Subcutaneous abdominal adipose tissue (tissue), 5 donors: Measurements from ENCODE around the gene LRRC36.

Experiments
- H3K27ac ChIP-seq: one replicate; pipeline ENCODE4 v1.7.0; 2013; ENCODE audit warnings: low read depth, mild to moderate bottlenecking, inconsistent platforms, low read length, moderate library complexity
- H3K27me3 ChIP-seq, 5 donors: one replicate each; pipeline ENCODE4 v1.7.0; 2013; ENCODE audit warnings: low read length in 5 of 5, inconsistent platforms in 1 of 5; ENCODE audit not compliant: control insufficient read depth in 5 of 5, insufficient read depth in 4 of 5
- H3K36me3 ChIP-seq, 5 donors: one replicate each; pipeline ENCODE4 v1.7.0; 2013; ENCODE audit warnings: low read length in 5 of 5; ENCODE audit not compliant: control insufficient read depth in 5 of 5, insufficient read depth in 5 of 5
- H3K4me1 ChIP-seq, 5 donors: one replicate each; pipeline ENCODE4 v1.7.0; 2013; ENCODE audit warnings: low read length in 5 of 5, mild to moderate bottlenecking in 3 of 5, moderate library complexity in 1 of 5; ENCODE audit not compliant: control insufficient read depth in 5 of 5, insufficient read depth in 5 of 5
- H3K4me3 ChIP-seq, 5 donors: one replicate each; pipeline ENCODE4 v1.7.0; 2013; ENCODE audit warnings: low read length in 5 of 5, low read depth in 1 of 5
- H3K9ac ChIP-seq, 5 donors: one replicate each; pipeline ENCODE4 v1.7.0; 2013; ENCODE audit warnings: low read length in 5 of 5, mild to moderate bottlenecking in 4 of 5, moderate library complexity in 3 of 5
- H3K9me3 ChIP-seq, 5 donors: one replicate each; pipeline ENCODE4 v1.7.0; 2013; ENCODE audit warnings: low read length in 5 of 5; ENCODE audit not compliant: control insufficient read depth in 5 of 5
- donor health status: healthy.
- donor health status: healthy.
- donor health status: healthy.
- donor health status: healthy.
- donor health status: healthy.

LRRC36 gene

DNA sequence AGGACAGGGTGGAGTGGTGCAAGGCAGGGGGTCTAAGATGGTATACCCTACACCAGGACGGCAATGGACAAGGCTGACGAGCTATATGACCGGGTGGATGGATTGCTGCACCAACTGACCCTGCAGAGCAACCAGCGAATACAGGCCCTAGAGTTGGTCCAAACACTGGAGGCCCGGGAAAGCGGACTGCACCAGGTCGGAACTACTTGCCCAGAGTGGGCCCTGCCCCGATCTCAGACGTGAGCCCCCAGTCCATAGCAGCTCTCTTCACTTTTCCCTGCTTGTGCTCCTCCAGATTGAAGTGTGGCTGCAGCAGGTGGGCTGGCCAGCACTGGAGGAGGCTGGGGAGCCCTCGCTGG is 44.2 kb upstream of the LRRC36 start:
- Histone ChIP-seq H3K27me3 (no peaks in the 10 kb centered on the region), H3K36me3 (peaks cover 0 to 20% (median 4%) of the 10 kb centered on the region in 5 donors), H3K4me1 (peaks cover 2 to 25% (median 22%) of the 10 kb centered on the region in 5 donors), H3K9ac (no peak overlapping the region), H3K9me3 (no peaks in the 10 kb centered on the region), H3K27ac (no peak overlapping the region), H3K4me3 (no peak overlapping the region)

DNA sequence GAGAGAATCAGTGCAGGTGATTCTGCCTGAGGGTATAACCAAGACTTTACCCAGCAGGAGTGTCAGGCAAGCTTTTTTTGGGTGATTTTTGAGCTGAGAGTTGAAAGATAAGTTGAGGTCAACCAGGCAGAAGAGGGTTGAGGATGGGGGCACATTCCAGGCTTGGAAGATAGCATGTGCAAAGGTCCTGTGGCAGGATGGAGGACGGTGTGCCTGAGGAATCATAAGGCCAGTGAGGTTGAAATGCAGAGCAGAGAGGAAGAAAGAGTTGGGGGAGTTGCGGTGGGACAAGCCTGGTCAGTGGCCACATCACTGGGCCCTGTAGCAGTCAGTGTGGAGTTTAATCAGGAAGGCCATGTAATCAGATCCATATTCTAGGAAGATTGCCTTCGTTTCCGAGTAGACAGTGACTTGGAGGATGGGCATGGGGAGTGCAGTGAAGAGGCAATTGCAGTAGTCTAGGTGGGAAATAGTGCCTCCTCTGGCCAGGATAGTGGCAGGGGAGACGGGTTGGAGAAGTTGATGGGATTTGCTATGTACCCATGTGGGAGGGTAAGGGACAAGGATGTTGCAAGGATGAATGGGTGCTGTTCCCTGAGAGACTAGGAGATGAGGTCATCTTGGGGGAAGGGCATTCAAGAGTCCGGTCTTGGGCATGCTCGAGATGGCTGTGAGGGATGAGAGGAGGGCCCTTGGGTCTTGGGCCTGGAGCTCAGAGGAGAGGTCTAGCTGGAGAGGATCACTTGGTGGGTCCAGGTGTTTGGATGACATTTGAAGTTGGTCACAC is 43.4 kb upstream of the LRRC36 start:
- H3K27me3 ChIP-seq: no peaks in the 10 kb centered on the region

DNA sequence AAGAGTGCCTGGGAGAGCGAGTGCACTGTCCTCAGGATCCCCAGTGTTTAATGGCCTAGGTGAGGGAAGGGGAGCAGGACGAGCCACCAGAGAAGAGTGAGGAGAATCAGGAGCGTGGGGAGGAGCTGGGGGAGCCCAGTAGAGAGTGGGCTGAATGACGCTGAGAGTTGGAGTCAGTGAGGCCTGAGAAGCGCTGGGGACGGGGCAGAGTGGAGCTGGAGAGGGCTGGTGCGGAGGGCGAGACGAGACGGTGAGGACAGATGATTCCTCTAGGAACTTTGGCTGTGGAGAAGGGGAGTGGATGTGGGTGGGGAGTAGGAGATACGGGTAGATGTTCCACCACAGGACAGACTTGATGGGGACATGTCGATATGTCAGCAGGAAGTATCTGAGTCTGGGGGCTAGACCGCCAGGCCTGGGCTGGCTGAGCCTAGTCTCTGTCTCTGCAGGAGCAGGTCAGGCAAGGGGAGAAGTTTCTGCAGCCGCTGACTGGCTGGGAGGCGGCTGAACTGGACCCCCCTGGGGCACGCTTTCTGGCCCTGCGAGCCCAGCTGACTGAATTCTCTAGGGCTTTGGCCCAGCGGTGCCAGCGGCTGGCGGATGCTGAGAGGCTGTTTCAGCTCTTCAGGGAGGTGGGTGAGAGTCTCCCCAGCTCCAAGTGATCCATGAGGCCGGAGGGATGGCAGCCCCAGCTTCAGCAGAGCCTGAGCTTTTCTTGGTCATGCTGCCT is 42.6 kb upstream of the LRRC36 start:
- H3K9ac ChIP-seq: peak overlapping the region in 1 of 5 donors; percentile 41
- H3K4me1 ChIP-seq: peaks cover 0 to 10% (median 7%) of the 10 kb centered on the region in 5 donors
- H3K27ac ChIP-seq: no peak overlapping the region
- no peaks in the 10 kb centered on the region for H3K9me3 ChIP-seq
- H3K36me3 ChIP-seq: peaks cover 0 to 20% (median 7%) of the 10 kb centered on the region in 5 donors
- H3K4me3 ChIP-seq: no peak overlapping the region
- no peaks in the 10 kb centered on the region for H3K27me3 ChIP-seq

More for the DNA sequence above, 43.4 kb upstream of the LRRC36 start:
- no peaks in the 10 kb centered on the region for H3K9me3 ChIP-seq
- no peak overlapping the region for H3K9ac ChIP-seq
- H3K27ac ChIP-seq: no peak overlapping the region
- peaks cover 0 to 17% (median 14%) of the 10 kb centered on the region in 5 donors for H3K4me1 ChIP-seq
- no peak overlapping the region for H3K4me3 ChIP-seq
- H3K36me3 ChIP-seq: peaks cover 0 to 20% (median 7%) of the 10 kb centered on the region in 5 donors

DNA sequence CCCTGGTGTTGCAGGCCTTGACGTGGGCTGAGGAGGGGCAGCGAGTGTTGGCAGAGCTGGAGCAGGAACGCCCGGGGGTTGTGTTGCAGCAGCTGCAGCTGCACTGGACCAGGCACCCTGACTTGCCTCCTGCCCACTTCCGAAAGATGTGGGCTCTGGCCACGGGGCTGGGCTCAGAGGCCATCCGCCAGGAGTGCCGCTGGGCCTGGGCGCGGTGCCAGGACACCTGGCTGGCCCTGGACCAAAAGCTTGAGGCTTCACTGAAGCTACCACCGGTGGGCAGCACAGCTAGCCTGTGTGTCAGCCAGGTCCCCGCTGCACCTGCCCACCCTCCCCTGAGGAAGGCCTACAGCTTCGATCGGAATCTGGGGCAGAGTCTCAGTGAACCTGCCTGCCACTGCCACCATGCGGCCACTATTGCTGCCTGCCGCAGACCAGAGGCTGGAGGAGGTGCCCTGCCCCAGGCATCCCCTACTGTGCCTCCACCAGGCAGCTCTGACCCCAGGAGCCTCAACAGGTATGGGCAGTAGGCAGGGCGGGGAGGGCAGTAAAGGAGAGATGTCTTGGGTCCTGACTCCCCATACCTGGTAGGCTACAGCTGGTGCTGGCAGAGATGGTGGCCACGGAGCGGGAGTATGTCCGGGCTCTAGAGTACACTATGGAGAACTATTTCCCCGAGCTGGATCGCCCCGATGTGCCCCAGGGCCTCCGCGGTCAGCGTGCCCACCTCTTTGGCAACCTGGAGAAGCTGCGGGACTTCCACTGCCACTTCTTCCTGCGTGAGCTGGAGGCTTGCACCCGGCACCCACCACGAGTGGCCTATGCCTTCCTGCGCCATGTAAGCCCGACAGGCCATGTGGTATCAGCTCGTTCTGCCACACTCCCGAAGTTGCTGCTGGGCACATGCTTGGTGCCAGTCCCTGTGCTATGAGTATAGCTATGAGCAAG is 41.6 kb upstream of the LRRC36 start:
- H3K27ac ChIP-seq: no peak overlapping the region
- no peaks in the 10 kb centered on the region for H3K27me3 ChIP-seq
- H3K36me3 ChIP-seq: peaks cover 0 to 20% (median 7%) of the 10 kb centered on the region in 5 donors
- no peaks in the 10 kb centered on the region for H3K9me3 ChIP-seq
- H3K9ac ChIP-seq: peak overlapping the region in 1 of 5 donors; percentile 41
- peaks cover 0 to 5% (median under 1%) of the 10 kb centered on the region in 5 donors for H3K4me1 ChIP-seq
- H3K4me3 ChIP-seq: no peak overlapping the region

DNA sequence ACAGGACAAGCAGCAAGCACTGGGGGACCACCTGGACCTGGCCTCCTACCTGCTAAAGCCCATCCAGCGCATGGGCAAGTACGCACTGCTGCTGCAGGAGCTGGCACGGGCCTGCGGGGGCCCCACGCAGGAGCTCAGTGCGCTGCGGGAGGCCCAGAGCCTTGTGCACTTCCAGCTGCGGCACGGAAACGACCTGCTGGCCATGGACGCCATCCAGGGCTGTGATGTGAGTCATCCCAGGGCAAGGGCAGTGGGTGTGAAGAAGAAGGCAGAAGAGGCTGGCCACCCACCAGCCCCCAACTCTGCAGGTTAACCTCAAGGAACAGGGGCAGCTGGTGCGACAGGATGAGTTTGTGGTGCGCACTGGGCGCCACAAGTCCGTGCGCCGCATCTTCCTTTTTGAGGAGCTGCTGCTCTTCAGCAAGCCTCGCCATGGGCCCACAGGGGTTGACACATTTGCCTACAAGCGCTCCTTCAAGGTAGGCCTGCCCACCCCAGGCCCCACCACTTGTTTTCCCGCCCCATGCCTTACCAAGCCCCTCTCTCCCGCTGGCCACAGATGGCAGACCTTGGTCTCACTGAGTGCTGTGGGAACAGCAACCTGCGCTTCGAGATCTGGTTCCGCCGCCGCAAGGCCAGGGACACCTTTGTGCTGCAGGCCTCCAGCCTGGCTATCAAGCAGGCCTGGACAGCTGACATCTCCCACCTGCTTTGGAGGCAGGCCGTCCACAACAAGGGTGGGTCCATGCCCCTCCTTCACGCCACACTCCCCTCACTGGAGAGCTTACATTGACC is 40.0 kb upstream of the LRRC36 start:
- H3K36me3 ChIP-seq: peaks cover 0 to 18% (median 7%) of the 10 kb centered on the region in 5 donors
- no peaks in the 10 kb centered on the region for H3K9me3 ChIP-seq
- no peak overlapping the region for H3K9ac ChIP-seq
- H3K27ac ChIP-seq: no peak overlapping the region
- peaks cover 0 to 4% (median 0%) of the 10 kb centered on the region in 5 donors for H3K4me1 ChIP-seq
- no peaks in the 10 kb centered on the region for H3K27me3 ChIP-seq
- no peak overlapping the region for H3K4me3 ChIP-seq

DNA sequence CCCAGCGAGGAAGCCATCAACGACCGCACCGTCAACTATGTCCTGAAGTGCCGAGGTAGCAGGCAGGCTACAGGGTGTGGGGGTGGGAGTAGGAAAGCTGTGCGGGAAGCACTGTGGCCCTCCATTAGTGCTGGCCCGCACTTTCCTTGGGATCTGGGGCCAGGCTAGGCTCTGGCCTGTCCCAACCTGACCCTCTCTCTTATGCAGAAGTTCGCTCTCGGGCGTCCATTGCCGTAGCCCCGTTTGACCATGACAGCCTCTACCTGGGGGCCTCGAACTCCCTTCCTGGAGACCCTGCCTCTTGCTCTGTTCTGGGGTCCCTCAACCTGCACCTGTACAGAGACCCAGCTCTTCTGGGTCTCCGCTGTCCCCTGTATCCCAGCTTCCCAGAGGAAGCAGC is 38.7 kb upstream of the LRRC36 start:
- no peaks in the 10 kb centered on the region for H3K27me3 ChIP-seq
- no peak overlapping the region for H3K9ac ChIP-seq
- peaks cover 0 to 15% (median 7%) of the 10 kb centered on the region in 5 donors for H3K36me3 ChIP-seq
- peaks cover 0 to 4% (median 0%) of the 10 kb centered on the region in 5 donors for H3K4me1 ChIP-seq
- H3K4me3 ChIP-seq: no peak overlapping the region
- H3K9me3 ChIP-seq: no peaks in the 10 kb centered on the region
- H3K27ac ChIP-seq: no peak overlapping the region

DNA sequence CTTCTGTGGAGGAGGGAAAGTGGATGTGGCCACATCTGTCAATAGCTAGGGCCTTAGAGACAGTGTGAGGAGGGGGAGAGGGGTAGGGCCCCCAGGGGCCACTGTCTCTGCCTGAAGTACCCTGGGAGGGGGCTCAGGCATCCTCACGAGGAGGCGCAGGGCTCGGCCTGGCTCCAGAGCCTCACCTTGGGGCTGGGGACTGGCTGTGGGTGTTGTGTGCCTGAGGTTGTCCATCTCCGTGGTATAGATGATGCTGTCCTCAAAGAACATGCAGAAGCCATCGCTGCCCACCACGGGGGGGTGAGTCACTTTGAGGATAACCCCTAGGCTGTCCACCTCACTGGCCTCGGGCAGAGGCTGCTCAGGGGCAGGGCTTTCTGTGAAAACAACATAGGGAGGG is 35.2 kb upstream of the LRRC36 start:
- H3K9ac ChIP-seq: no peak overlapping the region
- H3K36me3 ChIP-seq: peaks cover 0 to 8% (median 6%) of the 10 kb centered on the region in 5 donors
- no peaks in the 10 kb centered on the region for H3K4me1 ChIP-seq
- H3K27me3 ChIP-seq: peaks cover 0 to 4% (median 3%) of the 10 kb centered on the region in 5 donors
- no peaks in the 10 kb centered on the region for H3K9me3 ChIP-seq
- no peak overlapping the region for H3K27ac ChIP-seq
- H3K4me3 ChIP-seq: no peak overlapping the region

DNA sequence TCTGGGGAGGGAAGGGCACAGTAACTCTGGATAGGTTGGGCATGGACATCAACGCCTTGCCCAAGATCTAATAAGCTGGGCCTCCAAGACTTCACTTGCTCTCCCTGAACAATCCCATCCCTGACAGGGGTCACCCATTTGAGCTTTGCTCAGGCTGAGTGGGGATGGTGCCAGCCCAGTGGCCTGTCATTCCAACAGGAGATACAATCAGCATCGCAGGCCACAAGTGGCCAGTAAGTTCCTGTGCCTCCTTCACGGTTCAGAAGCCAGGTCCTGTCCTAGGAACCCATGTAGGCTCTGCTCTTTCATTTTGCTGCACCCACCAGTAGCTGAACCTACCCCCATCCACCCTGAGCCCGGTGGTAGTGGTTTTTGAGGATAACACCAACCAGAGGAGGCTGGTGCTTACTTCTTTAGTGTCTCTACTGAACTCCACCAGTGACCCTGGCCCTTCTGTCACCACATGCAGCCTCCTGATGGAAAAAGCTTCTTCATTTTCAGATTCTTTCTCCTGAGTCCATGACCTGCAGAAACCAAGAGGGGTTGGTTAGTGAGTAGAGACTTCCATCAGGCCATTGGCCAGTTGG is 32.4 kb upstream of the LRRC36 start:
- Histone ChIP-seq H3K4me1 (no peaks in the 10 kb centered on the region), H3K27ac (no peak overlapping the region), H3K9me3 (no peaks in the 10 kb centered on the region), H3K27me3 (peaks cover 0 to 11% (median 4%) of the 10 kb centered on the region in 5 donors), H3K9ac (no peak overlapping the region), H3K4me3 (no peak overlapping the region), H3K36me3 (no peaks in the 10 kb centered on the region)

DNA sequence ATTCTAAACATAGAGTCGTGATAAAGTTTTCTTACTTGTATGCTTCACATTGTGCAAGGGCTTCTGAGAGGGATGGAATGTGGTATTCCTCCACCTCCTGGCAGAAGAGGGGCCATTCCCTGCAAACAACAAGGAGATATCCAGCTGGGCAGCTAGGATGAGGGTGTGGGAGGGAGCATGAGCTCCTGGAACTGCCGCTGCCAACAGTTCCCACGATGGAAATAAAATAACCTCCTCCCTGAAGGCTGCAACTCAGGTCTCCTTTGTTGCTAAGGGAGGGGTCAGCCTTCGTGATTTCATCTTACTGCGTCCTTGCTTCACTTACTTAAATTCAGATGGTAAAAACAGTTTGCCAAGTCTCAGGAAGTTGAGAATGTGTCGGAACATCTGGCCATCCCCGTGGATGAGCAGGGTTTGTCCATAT is 31.7 kb upstream of the LRRC36 start:
- Histone ChIP-seq H3K4me1 (no peaks in the 10 kb centered on the region), H3K4me3 (no peak overlapping the region)

More for the DNA sequence above, 31.7 kb upstream of the LRRC36 start:
- peaks cover 0 to 11% (median 4%) of the 10 kb centered on the region in 5 donors for H3K27me3 ChIP-seq
- no peaks in the 10 kb centered on the region for H3K9me3 ChIP-seq
- H3K27ac ChIP-seq: no peak overlapping the region
- no peak overlapping the region for H3K9ac ChIP-seq
- no peaks in the 10 kb centered on the region for H3K36me3 ChIP-seq
